ENCODE measurements around the gene MAP7.
"Not testable (repeated sequence)": the region's sequence is repeated elsewhere in the genome, so short reads cannot be mapped to it uniquely, and the experiment has no call there.

Gene MAP7

GRCh38 chr6:136550330-136551071, at the start of gene MAP7:
TSS of gene MAP7 (minus strand) at chr6:136550422. CDS start at chr6:136550408, 14 bp downstream.
- peak; percentile 90 for DNase-seq

GRCh38 chr6:136599329-136600011, 49.2 kb upstream of the MAP7 start:
- no peak for DNase-seq

- DNase-seq, result no peak
These were observed 47.8 kb upstream of the MAP7 start for GRCh38 chr6:136598048-136598447.

GRCh38 chr6:136594671-136595070, 44.4 kb upstream of the MAP7 start:
- no peak for DNase-seq

- DNase-seq, result no peak
These were observed 43.7 kb upstream of the MAP7 start for GRCh38 chr6:136593748-136594490.

GRCh38 chr6:136592930-136593673, 42.9 kb upstream of the MAP7 start:
- no peak for DNase-seq

GRCh38 chr6:136591617-136592016, 41.4 kb upstream of the MAP7 start:
- DNase-seq, result no peak

GRCh38 chr6:136590846-136591245, 40.6 kb upstream of the MAP7 start:
- not testable (repeated sequence) for DNase-seq

- DNase-seq, result no peak
These were observed 37.3 kb upstream of the MAP7 start for GRCh38 chr6:136587527-136587926.

- no peak for DNase-seq
These were observed 36.1 kb upstream of the MAP7 start for GRCh38 chr6:136586295-136586694.

- DNase-seq, result not testable (repeated sequence)
These were observed 35.3 kb upstream of the MAP7 start for GRCh38 chr6:136585523-136585922.

- DNase-seq, result not testable (repeated sequence)
These were observed 34.1 kb upstream of the MAP7 start for GRCh38 chr6:136584290-136584689.

GRCh38 chr6:136582711-136583471, 32.7 kb upstream of the MAP7 start:
- peak; percentile 9 for DNase-seq

- DNase-seq, result no peak
These were observed 29.6 kb upstream of the MAP7 start for GRCh38 chr6:136579800-136580199.

GRCh38 chr6:136576821-136577220, 26.6 kb upstream of the MAP7 start:
- no peak for DNase-seq

- no peak for DNase-seq
These were observed 21.3 kb upstream of the MAP7 start for GRCh38 chr6:136571496-136571895.

- DNase-seq, result no peak
These were observed 20.8 kb upstream of the MAP7 start for GRCh38 chr6:136571065-136571464.

GRCh38 chr6:136568129-136568528, 17.9 kb upstream of the MAP7 start:
- no peak for DNase-seq

GRCh38 chr6:136567688-136568087, 17.5 kb upstream of the MAP7 start:
- DNase-seq, result no peak

- no peak for DNase-seq
These were observed 16.6 kb upstream of the MAP7 start for GRCh38 chr6:136566851-136567250.

- DNase-seq, result peak; percentile 78
These were observed 15.8 kb upstream of the MAP7 start for GRCh38 chr6:136566007-136566487.

- DNase-seq, result no peak
These were observed 14.0 kb upstream of the MAP7 start for GRCh38 chr6:136564180-136564579.

Measured in DMS153 (cell line).